Upper lobe of left lung (tissue), 6 donors: ENCODE data around the gene LCORL. TPM values are rescaled to one million over a fixed set of nuclear protein-coding genes. Genes with fewer than 3 reads are reported as not detected.

Experiments
- ATAC-seq, 2 donors: fragments of 200-7000 bp; cut with Tn5 transposase; one replicate each; pipeline ENCODE4 v1.9.1; 2022; ENCODE audit warnings: mild to moderate bottlenecking in 2 of 2, moderate library complexity in 2 of 2; ENCODE audit not compliant: low FRiP score in 2 of 2
- DNase-seq, 2 donors: peaks; one replicate each; pipeline ENCODE4 v3.0.0-alpha.2; 2019 to 2020
- H3K27ac ChIP-seq, 4 donors: fragments of 200-600 bp; sonication (generic); one replicate each; pipeline ENCODE4 v1.5.1; 2016 to 2019
- H3K27me3 ChIP-seq, 4 donors: fragments of 200-600 bp; sonication (generic); one replicate each; pipeline ENCODE4 v1.5.1; 2017 to 2019
- H3K36me3 ChIP-seq, 4 donors: fragments of 200-600 bp; sonication (generic); one replicate each; pipeline ENCODE4 v1.5.1; 2016 to 2019
- H3K4me1 ChIP-seq, 4 donors: fragments of 200-600 bp; sonication (generic); one replicate each; pipeline ENCODE4 v1.5.1; 2018 to 2019
- H3K4me3 ChIP-seq, 4 donors: fragments of 200-600 bp; sonication (generic); one replicate each; pipeline ENCODE4 v1.5.1; 2017 to 2019; ENCODE audit warnings: mild to moderate bottlenecking in 2 of 4, moderate library complexity in 1 of 4
- H3K9me3 ChIP-seq, 4 donors: fragments of 200-600 bp; sonication (generic); one replicate each; pipeline ENCODE4 v1.5.1; 2018 to 2019
- EP300 ChIP-seq, 4 donors: sonication (generic); formaldehyde crosslinking; IDR thresholded peaks; one replicate each; pipeline ENCODE4 v1.5.1; 2017; ENCODE audit warnings: antibody characterized with exemption in 4 of 4, control low read depth in 2 of 4
- POLR2A ChIP-seq, 4 donors: fragments of 450-650 bp; IDR thresholded peaks; one replicate each; pipeline ENCODE4 v1.5.1; 2016 to 2017; ENCODE audit warnings: antibody characterized with exemption in 4 of 4, mild to moderate bottlenecking in 2 of 4
- POLR2AphosphoS5 ChIP-seq, 2 donors: sonication (generic); formaldehyde crosslinking; IDR thresholded peaks; one replicate each; pipeline ENCODE4 v1.5.1; 2017; ENCODE audit warnings: antibody characterized with exemption in 2 of 2
- WGBS, 2 donors: methylation state at CpG; one replicate each; pipeline ENCODE4 v1.1.5; 2017 to 2018; 5-methylcytosine and 5-hydroxymethylcytosine counted together
- total RNA-seq, 6 donors: library from RNA; depleted of rRNA in 4 of 6; stranded (reverse); fragments of >200 nt in 4 of 6; gene quantifications; one replicate each; pipeline versions ENCODE4 v1.1.0 to v1.2.1, GENCODE V29; 2016 to 2021
- TF ChIP-seq, protein P1 (sequence below), 6 experiments: fragments of 450-650 bp in 4 of 6; fragments of 200-600 bp in 2 of 6; sonication (generic) in 2 of 6; IDR thresholded peaks; one replicate each; pipeline ENCODE4 v1.5.1; 2016 to 2019; ENCODE audit warnings: antibody characterized with exemption in 6 of 6
- donor health status: DM: no; HTN: no; CAD: no; lungs with moderate emphysema.
- donor health status: DM: no; HTN: yes; CAD: no; lungs with severe emphysema.

The LCORL gene
- total RNA-seq, 6 donors from 2014 or later = 12.5 to 33.5 (median 19.6) TPM

DNA sequence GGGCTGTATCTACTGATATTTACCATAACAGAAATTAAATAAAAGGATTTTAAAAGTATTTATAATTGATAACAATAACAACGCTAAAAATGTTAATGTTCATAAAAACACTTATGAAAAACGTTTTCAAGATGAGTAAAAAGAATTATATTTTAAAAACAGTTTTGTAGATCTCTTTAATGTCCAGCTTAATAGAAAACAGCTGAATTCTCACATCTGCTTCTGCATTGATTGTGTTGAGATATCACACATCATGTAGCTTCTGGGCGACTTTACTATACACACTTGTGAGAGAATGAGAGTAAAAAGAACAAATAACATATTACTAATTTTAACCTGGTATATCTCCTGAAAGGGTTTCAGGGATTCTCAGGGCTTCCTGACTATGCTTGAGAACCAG lies 127.1 kb downstream of the LCORL start:
- H3K27ac ChIP-seq = no peak overlapping the region
- 79 to 91% methylated on average over 3 of the region's 3 CpGs for WGBS, 2 donors
- no peak for TF ChIP-seq POLR2AphosphoS5 (IDR thresholded peaks at IDR 0.05)
- no peak for TF ChIP-seq EP300 (IDR thresholded peaks at IDR 0.05)
- TF ChIP-seq, protein P1, sequence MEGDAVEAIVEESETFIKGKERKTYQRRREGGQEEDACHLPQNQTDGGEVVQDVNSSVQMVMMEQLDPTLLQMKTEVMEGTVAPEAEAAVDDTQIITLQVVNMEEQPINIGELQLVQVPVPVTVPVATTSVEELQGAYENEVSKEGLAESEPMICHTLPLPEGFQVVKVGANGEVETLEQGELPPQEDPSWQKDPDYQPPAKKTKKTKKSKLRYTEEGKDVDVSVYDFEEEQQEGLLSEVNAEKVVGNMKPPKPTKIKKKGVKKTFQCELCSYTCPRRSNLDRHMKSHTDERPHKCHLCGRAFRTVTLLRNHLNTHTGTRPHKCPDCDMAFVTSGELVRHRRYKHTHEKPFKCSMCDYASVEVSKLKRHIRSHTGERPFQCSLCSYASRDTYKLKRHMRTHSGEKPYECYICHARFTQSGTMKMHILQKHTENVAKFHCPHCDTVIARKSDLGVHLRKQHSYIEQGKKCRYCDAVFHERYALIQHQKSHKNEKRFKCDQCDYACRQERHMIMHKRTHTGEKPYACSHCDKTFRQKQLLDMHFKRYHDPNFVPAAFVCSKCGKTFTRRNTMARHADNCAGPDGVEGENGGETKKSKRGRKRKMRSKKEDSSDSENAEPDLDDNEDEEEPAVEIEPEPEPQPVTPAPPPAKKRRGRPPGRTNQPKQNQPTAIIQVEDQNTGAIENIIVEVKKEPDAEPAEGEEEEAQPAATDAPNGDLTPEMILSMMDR (IDR thresholded peaks at IDR 0.05) = no peak
- no peak for TF ChIP-seq POLR2A (IDR thresholded peaks at IDR 0.05)
- no peak for DNase-seq
- H3K4me3 ChIP-seq = no peak overlapping the region
- no peaks in the 10 kb centered on the region for H3K9me3 ChIP-seq
- ATAC-seq = no peak
- H3K27me3 ChIP-seq = no peaks in the 10 kb centered on the region
- H3K36me3 ChIP-seq = no peaks in the 10 kb centered on the region
- H3K4me1 ChIP-seq = no peaks in the 10 kb centered on the region

DNA sequence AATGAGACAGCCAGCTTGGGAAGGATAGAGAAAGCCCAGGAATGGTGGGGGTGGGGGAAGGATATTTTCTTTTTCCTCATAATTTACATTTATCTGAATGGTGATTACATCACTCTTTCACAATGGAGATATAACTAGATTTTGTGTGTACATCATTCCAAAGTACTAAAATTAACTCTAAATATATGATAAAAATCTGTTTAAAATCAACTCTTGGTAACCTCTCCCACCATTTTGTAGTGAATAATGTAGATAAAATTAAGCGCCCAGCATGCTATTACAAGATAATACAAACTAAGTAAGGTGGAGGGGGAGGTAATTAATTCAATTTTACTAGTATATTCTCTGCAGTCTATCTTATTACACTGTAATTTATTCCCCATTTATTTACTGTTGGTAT lies 131.9 kb downstream of the LCORL start:
- ATAC-seq (no peak), DNase-seq (no peak)
- Histone ChIP-seq H3K27me3 (no peaks in the 10 kb centered on the region), H3K9me3 (no peaks in the 10 kb centered on the region), H3K4me3 (no peak overlapping the region), H3K4me1 (no peaks in the 10 kb centered on the region), H3K36me3 (no peaks in the 10 kb centered on the region), H3K27ac (no peak overlapping the region)
- no peak for TF ChIP-seq POLR2A (IDR thresholded peaks at IDR 0.05)
- TF ChIP-seq, protein P1 (IDR thresholded peaks at IDR 0.05) = no peak
- 98 to 100% methylated on average over 1 of the region's 1 CpG for WGBS, 2 donors

DNA sequence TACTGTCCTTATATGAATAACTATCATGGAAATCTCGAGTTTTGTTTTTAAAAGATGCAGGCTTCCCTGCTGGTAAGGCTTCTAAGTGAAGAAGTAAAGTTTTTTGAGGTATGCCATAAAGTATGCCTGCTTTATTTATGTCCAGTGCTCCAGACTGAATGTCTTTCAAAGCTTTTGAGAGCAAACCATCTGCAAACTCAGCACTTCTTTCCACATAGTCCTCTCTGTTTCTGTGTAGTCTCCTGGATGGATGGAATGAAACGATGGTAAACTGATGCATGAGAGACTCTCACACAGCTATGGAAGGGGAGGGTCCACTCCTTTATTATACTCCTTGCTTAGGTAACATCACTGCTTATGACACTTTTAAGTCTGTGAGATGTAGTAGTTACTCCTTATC lies 137.0 kb downstream of the LCORL start:
- DNase-seq = no peak
- Histone ChIP-seq H3K4me1 (no peaks in the 10 kb centered on the region), H3K27ac (no peak overlapping the region), H3K36me3 (peaks cover 0 to 12% (median 2%) of the 10 kb centered on the region in 4 donors), H3K4me3 (no peak overlapping the region), H3K9me3 (no peaks in the 10 kb centered on the region), H3K27me3 (no peaks in the 10 kb centered on the region)
- 90 to 93% methylated on average over 2 of the region's 2 CpGs for WGBS, 2 donors
- ATAC-seq = no peak
- TF ChIP-seq POLR2AphosphoS5 (IDR thresholded peaks at IDR 0.05) = no peak
- TF ChIP-seq EP300 (IDR thresholded peaks at IDR 0.05) = no peak
- TF ChIP-seq POLR2A (IDR thresholded peaks at IDR 0.05) = no peak
- TF ChIP-seq, protein P1 (IDR thresholded peaks at IDR 0.05) = no peak

DNA sequence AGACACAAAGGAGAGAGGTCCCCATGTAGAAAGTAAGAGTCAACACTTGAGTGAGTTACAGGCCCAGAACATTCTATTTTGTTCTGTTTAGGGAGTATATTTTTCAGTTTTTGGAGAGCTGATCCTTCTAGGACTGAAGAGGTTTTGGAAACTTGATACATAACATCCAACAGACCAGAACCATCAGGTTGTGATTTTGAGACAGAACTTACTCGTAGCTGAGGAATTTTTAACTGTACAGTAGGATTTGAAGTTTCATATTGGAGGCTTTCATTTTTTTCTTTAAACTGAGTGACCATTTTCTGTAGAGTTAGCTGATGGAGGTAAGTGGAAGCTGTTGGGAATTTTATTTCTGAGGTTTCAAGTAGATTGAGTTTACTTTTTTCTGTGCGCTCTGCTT lies 137.5 kb downstream of the LCORL start:
- ATAC-seq = no peak
- H3K9me3 ChIP-seq = no peaks in the 10 kb centered on the region
- WGBS, 2 donors = 90 to 100% methylated on average over 2 of the region's 2 CpGs

DNA sequence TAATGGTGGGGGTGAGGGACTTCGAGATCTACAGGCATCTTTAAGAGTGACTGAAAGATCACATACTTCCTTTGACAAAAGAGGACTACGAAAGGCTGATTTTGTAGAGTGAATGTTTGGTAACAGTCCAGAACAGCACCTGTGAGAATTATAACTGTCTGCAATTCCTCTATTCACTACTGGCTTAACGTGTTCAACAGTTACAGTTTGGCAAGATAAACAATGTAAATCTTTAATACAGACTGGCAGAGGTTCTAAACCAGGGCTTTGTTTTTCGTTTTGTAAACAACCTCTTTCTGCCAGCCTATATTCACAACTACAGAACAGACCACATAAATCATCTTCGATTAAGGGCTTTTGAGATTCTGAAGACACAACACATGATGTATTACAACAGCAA lies 143.9 kb downstream of the LCORL start:
- no peaks in the 10 kb centered on the region for H3K36me3 ChIP-seq
- no peak overlapping the region for H3K27ac ChIP-seq
- TF ChIP-seq POLR2A (IDR thresholded peaks at IDR 0.05) (no peak), POLR2AphosphoS5 (IDR thresholded peaks at IDR 0.05) (no peak), EP300 (IDR thresholded peaks at IDR 0.05) (no peak)
- TF ChIP-seq, protein P1 (IDR thresholded peaks at IDR 0.05) = no peak
- ATAC-seq (no peak), DNase-seq (no peak)
- H3K4me1 ChIP-seq = no peaks in the 10 kb centered on the region
- 88 to 89% methylated on average over 5 of the region's 5 CpGs for WGBS, 2 donors
- H3K4me3 ChIP-seq = no peak overlapping the region
- H3K27me3 ChIP-seq = no peaks in the 10 kb centered on the region
- no peaks in the 10 kb centered on the region for H3K9me3 ChIP-seq

More for the DNA sequence above, 137.5 kb downstream of the LCORL start:
- no peak overlapping the region for H3K4me3 ChIP-seq
- peaks cover 0 to 12% (median 2%) of the 10 kb centered on the region in 4 donors for H3K36me3 ChIP-seq
- TF ChIP-seq, protein P1 (IDR thresholded peaks at IDR 0.05) = no peak
- TF ChIP-seq POLR2A (IDR thresholded peaks at IDR 0.05) (no peak), POLR2AphosphoS5 (IDR thresholded peaks at IDR 0.05) (no peak), EP300 (IDR thresholded peaks at IDR 0.05) (no peak)
- H3K4me1 ChIP-seq = no peaks in the 10 kb centered on the region
- no peak overlapping the region for H3K27ac ChIP-seq
- DNase-seq = no peak
- H3K27me3 ChIP-seq = no peaks in the 10 kb centered on the region
